Putamen (tissue), 1 donor: ENCODE measurements around the gene CTPS1.

Experiments
- DNase-seq: peaks from one replicate; pipeline ENCODE4 v3.0.0-alpha.2; 2016; ENCODE audit warnings: low spot score

CTPS1 gene

GRCh38 chr1:41024953-41025352 is 45.5 kb downstream of the CTPS1 start:
- DNase-seq, result no peak

- DNase-seq, result no peak
These were observed 46.7 kb downstream of the CTPS1 start for GRCh38 chr1:41025979-41026819.

- no peak for DNase-seq
These were observed 48.6 kb downstream of the CTPS1 start for GRCh38 chr1:41028034-41028642.

- no peak for DNase-seq
These were observed 51.5 kb downstream of the CTPS1 start for GRCh38 chr1:41030872-41031616.

GRCh38 chr1:41032147-41032546 is 52.7 kb downstream of the CTPS1 start:
- no peak for DNase-seq

GRCh38 chr1:41033272-41033671 is 53.8 kb downstream of the CTPS1 start:
- DNase-seq, result no peak

GRCh38 chr1:41037116-41037903 is 57.8 kb downstream of the CTPS1 start:
- DNase-seq, result no peak

- no peak for DNase-seq
These were observed 58.6 kb downstream of the CTPS1 start for GRCh38 chr1:41038110-41038509.

GRCh38 chr1:41041614-41042270 is 62.2 kb downstream of the CTPS1 start:
- no peak for DNase-seq

GRCh38 chr1:41044187-41044586 is 64.7 kb downstream of the CTPS1 start:
- DNase-seq, result no peak

GRCh38 chr1:41045740-41046139 is 66.2 kb downstream of the CTPS1 start:
- DNase-seq, result no peak

- no peak for DNase-seq
These were observed 66.9 kb downstream of the CTPS1 start for GRCh38 chr1:41046347-41046775.

- DNase-seq, result no peak
These were observed 69.0 kb downstream of the CTPS1 start for GRCh38 chr1:41048540-41048939.

- no peak for DNase-seq
These were observed 71.5 kb downstream of the CTPS1 start for GRCh38 chr1:41051022-41051421.

- peak; percentile 3 for DNase-seq
These were observed 73.8 kb downstream of the CTPS1 start for GRCh38 chr1:41053316-41053715.

- no peak for DNase-seq
These were observed 77.4 kb downstream of the CTPS1 start for GRCh38 chr1:41056907-41057306.
